ENCODE results near the gene NODAL. TPM values are rescaled to one million over a fixed set of nuclear protein-coding genes. Genes with fewer than 3 reads are reported as not detected.

NODAL gene
- total and polyA plus RNA-seq, 12 donors = 0.04 to 0.29 TPM; not detected in 10

GRCh38 chr10:70410608-70411007 lies 30.9 kb downstream of the NODAL start:
- 19 to 22% methylated on average over 1 of the region's 1 CpG for WGBS, 2 donors

GRCh38 chr10:70409772-70410171 lies 31.7 kb downstream of the NODAL start:
- peak overlapping the region in 1 of 10 donors; percentile 36 for H3K4me3 ChIP-seq
- ATAC-seq (no peak), DNase-seq (no peak)
- WGBS, 2 donors = 96% methylated on average over 3 of the region's 3 CpGs
- intact Hi-C loops (cut with DNase I) = loop anchor here in 1 of 10 donors (10.0 kb wide), 1 partner anchor 95 kb away; no protein-coding TSS in a partner anchor
- no peak for TF ChIP-seq CTCF (IDR thresholded peaks at IDR 0.05)
- no peaks in the 10 kb centered on the region for H3K27me3 ChIP-seq
- H3K4me1 ChIP-seq = peaks cover 17 to 83% (median 69%) of the 10 kb centered on the region in 9 donors
- H3K36me3 ChIP-seq = peaks cover 0 to 31% (median 0%) of the 10 kb centered on the region in 9 donors
- H3K9me3 ChIP-seq = no peaks in the 10 kb centered on the region
- peak overlapping the region in 4 of 10 donors; percentile 51 to 76 (median 64) for H3K27ac ChIP-seq

More at GRCh38 chr10:70410608-70411007, 30.9 kb downstream of the NODAL start:
- H3K27me3 ChIP-seq = no peaks in the 10 kb centered on the region
- no peak overlapping the region for H3K4me3 ChIP-seq
- H3K9me3 ChIP-seq = no peaks in the 10 kb centered on the region
- DNase-seq (no peak), ATAC-seq (no peak)
- H3K4me1 ChIP-seq = peaks cover 19 to 79% (median 70%) of the 10 kb centered on the region in 9 donors
- TF ChIP-seq CTCF (IDR thresholded peaks at IDR 0.05) = no peak
- intact Hi-C loops (cut with DNase I) = no loop called here
- peak overlapping the region in 1 of 10 donors; percentile 36 for H3K27ac ChIP-seq
- peaks cover 0 to 31% (median 0%) of the 10 kb centered on the region in 9 donors for H3K36me3 ChIP-seq

GRCh38 chr10:70405037-70405824 lies 36.2 kb downstream of the NODAL start:
- no peaks in the 10 kb centered on the region for H3K9me3 ChIP-seq
- H3K27me3 ChIP-seq = no peaks in the 10 kb centered on the region
- intact Hi-C loops (cut with DNase I) = loop anchor here in 2 of 10 donors (2.0 to 10.0 kb wide), 4 partner anchors 22 to 100 kb away; partner anchors contain the start of gene LRRC20 (in 1 of the 2)
- 1% methylated on average over 18 of the region's 18 CpGs for WGBS, 2 donors
- H3K4me3 ChIP-seq = peak overlapping the region; percentile 68 to 99 (median 93)
- no peak for TF ChIP-seq CTCF (IDR thresholded peaks at IDR 0.05)
- H3K4me1 ChIP-seq = peaks cover 11 to 53% (median 48%) of the 10 kb centered on the region in 9 donors
- peak; percentile 71 to 86 for DNase-seq
- peak; percentile 75 to 92 (median 88) for ATAC-seq
- H3K27ac ChIP-seq = peak overlapping the region; percentile 89 to 100 (median 98)
- H3K36me3 ChIP-seq = peaks cover 0 to 8% (median 0%) of the 10 kb centered on the region in 9 donors

- Histone ChIP-seq H3K4me3 (peak overlapping the region; percentile 68 to 99 (median 93)), H3K9me3 (no peaks in the 10 kb centered on the region), H3K27me3 (no peaks in the 10 kb centered on the region), H3K4me1 (peaks cover 11 to 48% (median 43%) of the 10 kb centered on the region in 9 donors), H3K27ac (peak overlapping the region; percentile 89 to 100 (median 98)), H3K36me3 (peaks cover 0 to 3% (median 0%) of the 10 kb centered on the region in 9 donors)
- 0% methylated on average over 11 of the region's 11 CpGs for WGBS, 2 donors
- no peak for TF ChIP-seq CTCF (IDR thresholded peaks at IDR 0.05)
- intact Hi-C loops (cut with DNase I) = loop anchor here in 2 of 10 donors (2.0 to 10.0 kb wide), 4 partner anchors 22 to 100 kb away; partner anchors contain the start of gene LRRC20 (in 1 of the 2)
- DNase-seq (peak in 1 of 2 donors; percentile 46), ATAC-seq (peak in 5 of 8 donors; percentile 2 to 30 (median 12))
These were observed 36.8 kb downstream of the NODAL start for GRCh38 chr10:70404787-70405036.

Measured in heart right ventricle (tissue), 16 donors.